HG03354 (cell line): ENCODE measurements around the gene UBE2L5.
"Not testable (repeated sequence)": the region's sequence is repeated elsewhere in the genome, so short reads cannot be mapped to it uniquely, and the experiment has no call there.

ENCODE experiments used
- ATAC-seq: cut with Tn5 transposase; IDR thresholded peaks from one replicate; pipeline ENCODE4 v1.9.1; 2021; ENCODE audit warnings: mild to moderate bottlenecking; ENCODE audit not compliant: unreplicated experiment, poor library complexity, severe bottlenecking

Gene UBE2L5

GRCh38 chr13:30431269-30431940 lies 9.1 kb downstream of the UBE2L5 start:
- ATAC-seq: peak; percentile 42

- ATAC-seq: no peak
These were observed 13.7 kb downstream of the UBE2L5 start for GRCh38 chr13:30435911-30436451.

- ATAC-seq: no peak
These were observed 14.9 kb downstream of the UBE2L5 start for GRCh38 chr13:30437177-30437576.

GRCh38 chr13:30438286-30438685 lies 16.0 kb downstream of the UBE2L5 start:
- no peak for ATAC-seq

GRCh38 chr13:30440910-30441703 lies 18.8 kb downstream of the UBE2L5 start:
- no peak for ATAC-seq

GRCh38 chr13:30442926-30443325 lies 20.6 kb downstream of the UBE2L5 start:
- ATAC-seq: no peak

GRCh38 chr13:30443491-30443890 lies 21.2 kb downstream of the UBE2L5 start:
- not testable (repeated sequence) for ATAC-seq

- peak; percentile 42 for ATAC-seq
These were observed 21.7 kb downstream of the UBE2L5 start for GRCh38 chr13:30443957-30444404.

- peak; percentile 9 for ATAC-seq
These were observed 23.8 kb downstream of the UBE2L5 start for GRCh38 chr13:30446126-30446500.

GRCh38 chr13:30448441-30448840 lies 26.1 kb downstream of the UBE2L5 start:
- no peak for ATAC-seq

- ATAC-seq: no peak
These were observed 27.8 kb downstream of the UBE2L5 start for GRCh38 chr13:30450066-30450465.

- ATAC-seq: not testable (repeated sequence)
These were observed 29.2 kb downstream of the UBE2L5 start for GRCh38 chr13:30451476-30451875.

- ATAC-seq: peak; percentile 59
These were observed 31.4 kb downstream of the UBE2L5 start for GRCh38 chr13:30453727-30454126.

- ATAC-seq: no peak
These were observed 32.7 kb downstream of the UBE2L5 start for GRCh38 chr13:30454991-30455390.

GRCh38 chr13:30456290-30456689 lies 34.0 kb downstream of the UBE2L5 start:
- ATAC-seq: no peak

- ATAC-seq: no peak
These were observed 35.1 kb downstream of the UBE2L5 start for GRCh38 chr13:30457306-30457891.

- not testable (repeated sequence) for ATAC-seq
These were observed 39.2 kb downstream of the UBE2L5 start for GRCh38 chr13:30461279-30462066.

GRCh38 chr13:30463787-30464495 lies 41.6 kb downstream of the UBE2L5 start:
- ATAC-seq: peak; percentile 42
